Measurements from ENCODE around the gene GTF2A1L. TPM values are rescaled to one million over a fixed set of nuclear protein-coding genes. Genes with fewer than 3 reads are reported as not detected.
"Not testable (repeated sequence)": the region's sequence is repeated elsewhere in the genome, so short reads cannot be mapped to it uniquely, and the experiment has no call there.

GTF2A1L gene
- total RNA-seq, 1 donor from 2014 or later, result 3.7 TPM

DNA sequence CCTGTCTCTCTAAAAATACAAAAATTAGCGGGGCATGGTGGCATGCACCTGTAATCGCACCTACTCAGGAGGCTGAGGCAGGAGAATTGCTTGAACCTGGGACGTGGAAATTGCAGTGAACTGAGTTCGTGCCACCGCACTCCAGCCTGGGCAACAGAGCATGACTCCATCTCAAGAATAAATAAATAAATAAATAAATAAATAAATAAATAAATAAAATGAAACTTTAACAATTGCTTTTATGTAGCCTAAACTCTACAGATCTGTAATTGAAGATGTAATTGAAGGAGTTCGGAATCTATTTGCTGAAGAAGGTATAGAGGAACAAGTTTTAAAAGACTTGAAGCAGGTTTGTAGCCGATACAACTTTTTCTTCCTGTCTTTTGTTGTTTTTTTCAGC lies 2.9 kb downstream of the GTF2A1L start:
- Histone ChIP-seq H3K79me2 (ENCODE audit: low read depth) (no peaks in the 10 kb centered on the region), H3K27me3 (no peaks in the 10 kb centered on the region), H3K9me3 (ENCODE audit: low read depth) (no peaks in the 10 kb centered on the region), H3K4me3 (no peak overlapping the region), H3F3A (ENCODE audit: low read depth) (no peaks in the 10 kb centered on the region), H3K36me3 (no peaks in the 10 kb centered on the region), H3K4me2 (no peak overlapping the region), H3K4me1 (no peaks in the 10 kb centered on the region), H4K20me1 (ENCODE audit: low read depth) (no peaks in the 10 kb centered on the region), H2AFZ (replicated peaks) (no peak overlapping the region), H3K27ac (no peak overlapping the region), H3K9ac (no peak overlapping the region)
- Mint-ChIP-seq H3K27me3 (ENCODE audit: insufficient read depth, low read depth) (no peaks in the 10 kb centered on the region), H3K9me3 (peaks cover 2% of the 10 kb centered on the region), H3K4me3 (no peak overlapping the region), H3K27ac (no peak overlapping the region), H3K4me1 (no peaks in the 10 kb centered on the region), H3K36me3 (no peaks in the 10 kb centered on the region)
- TF ChIP-seq, protein P1, sequence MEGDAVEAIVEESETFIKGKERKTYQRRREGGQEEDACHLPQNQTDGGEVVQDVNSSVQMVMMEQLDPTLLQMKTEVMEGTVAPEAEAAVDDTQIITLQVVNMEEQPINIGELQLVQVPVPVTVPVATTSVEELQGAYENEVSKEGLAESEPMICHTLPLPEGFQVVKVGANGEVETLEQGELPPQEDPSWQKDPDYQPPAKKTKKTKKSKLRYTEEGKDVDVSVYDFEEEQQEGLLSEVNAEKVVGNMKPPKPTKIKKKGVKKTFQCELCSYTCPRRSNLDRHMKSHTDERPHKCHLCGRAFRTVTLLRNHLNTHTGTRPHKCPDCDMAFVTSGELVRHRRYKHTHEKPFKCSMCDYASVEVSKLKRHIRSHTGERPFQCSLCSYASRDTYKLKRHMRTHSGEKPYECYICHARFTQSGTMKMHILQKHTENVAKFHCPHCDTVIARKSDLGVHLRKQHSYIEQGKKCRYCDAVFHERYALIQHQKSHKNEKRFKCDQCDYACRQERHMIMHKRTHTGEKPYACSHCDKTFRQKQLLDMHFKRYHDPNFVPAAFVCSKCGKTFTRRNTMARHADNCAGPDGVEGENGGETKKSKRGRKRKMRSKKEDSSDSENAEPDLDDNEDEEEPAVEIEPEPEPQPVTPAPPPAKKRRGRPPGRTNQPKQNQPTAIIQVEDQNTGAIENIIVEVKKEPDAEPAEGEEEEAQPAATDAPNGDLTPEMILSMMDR (IDR thresholded peaks at IDR 0.05), result no peak
- no peak for TF ChIP-seq EZH2 (IDR thresholded peaks at IDR 0.05)
- no peak for TF ChIP-seq EZH2phosphoT487 (IDR thresholded peaks at IDR 0.05)
- no peak for DNase-seq (ENCODE audit: low spot score)

DNA sequence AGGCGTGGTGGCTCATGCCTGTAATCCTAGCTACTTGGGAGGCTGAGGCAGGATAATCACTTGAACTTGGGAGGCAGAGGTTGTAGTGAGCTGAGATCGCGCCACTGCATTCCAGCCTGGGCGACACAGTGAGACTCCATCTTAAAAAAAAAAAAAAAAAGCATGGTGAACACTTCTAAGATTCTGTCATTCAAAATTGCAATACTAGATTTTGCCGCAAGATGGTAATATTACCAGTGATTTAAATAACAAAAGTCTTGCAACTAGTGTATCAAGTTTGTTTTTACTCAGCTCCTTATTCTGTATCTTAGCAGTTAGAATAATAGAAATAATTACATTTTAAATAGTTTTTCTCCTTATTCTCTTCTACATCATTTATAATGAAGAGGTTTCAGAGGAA lies 5.0 kb downstream of the GTF2A1L start:
- H3K36me3 Mint-ChIP-seq; DNase-seq (ENCODE audit: low spot score); H3K27ac Mint-ChIP-seq; H3K27me3 ChIP-seq; H3K27me3 Mint-ChIP-seq (ENCODE audit: insufficient read depth, low read depth); H3K4me3 Mint-ChIP-seq; H3K4me1 ChIP-seq; H3K79me2 ChIP-seq (ENCODE audit: low read depth); H3K27ac ChIP-seq; H3K4me1 Mint-ChIP-seq; H3K9me3 Mint-ChIP-seq; H3K4me2 ChIP-seq; H3F3A ChIP-seq (ENCODE audit: low read depth); H3K9ac ChIP-seq; H2AFZ ChIP-seq (replicated peaks); H4K20me1 ChIP-seq (ENCODE audit: low read depth); H3K36me3 ChIP-seq; H3K4me3 ChIP-seq; H3K9me3 ChIP-seq (ENCODE audit: low read depth): not testable (repeated sequence)

DNA sequence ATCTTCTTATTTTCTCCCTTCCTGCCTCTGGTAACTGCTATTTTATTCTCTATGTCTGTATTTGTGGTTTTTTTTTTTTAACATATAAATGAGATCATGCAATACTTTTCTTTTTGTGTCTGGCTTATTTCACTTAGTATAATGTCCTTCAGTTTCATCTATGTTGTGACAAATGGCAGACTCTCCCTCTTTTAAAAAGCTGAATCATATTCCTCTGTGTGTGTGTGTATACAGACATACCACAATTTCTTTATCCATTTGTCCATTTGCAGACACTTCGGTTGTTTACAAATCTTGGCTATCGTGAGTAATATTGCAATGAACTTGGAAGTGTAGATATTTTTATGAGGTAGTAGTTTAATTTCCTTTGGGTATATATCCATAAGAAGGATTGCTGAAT lies 7.0 kb downstream of the GTF2A1L start:
- Histone ChIP-seq H4K20me1 (ENCODE audit: low read depth) (no peaks in the 10 kb centered on the region), H3F3A (ENCODE audit: low read depth) (no peaks in the 10 kb centered on the region), H3K27ac (no peak overlapping the region), H3K4me2 (no peak overlapping the region), H3K27me3 (no peaks in the 10 kb centered on the region), H3K9ac (no peak overlapping the region), H3K9me3 (ENCODE audit: low read depth) (no peaks in the 10 kb centered on the region), H3K4me3 (no peak overlapping the region), H2AFZ (replicated peaks) (no peak overlapping the region), H3K4me1 (no peaks in the 10 kb centered on the region), H3K36me3 (no peaks in the 10 kb centered on the region), H3K79me2 (ENCODE audit: low read depth) (no peaks in the 10 kb centered on the region)
- Mint-ChIP-seq H3K9me3 (peaks cover 9% of the 10 kb centered on the region), H3K27me3 (ENCODE audit: insufficient read depth, low read depth) (no peaks in the 10 kb centered on the region), H3K4me3 (no peak overlapping the region), H3K36me3 (no peaks in the 10 kb centered on the region), H3K27ac (no peak overlapping the region), H3K4me1 (no peaks in the 10 kb centered on the region)
- TF ChIP-seq, protein P1 (IDR thresholded peaks at IDR 0.05), result no peak
- TF ChIP-seq EZH2 (IDR thresholded peaks at IDR 0.05), result no peak
- no peak for TF ChIP-seq EZH2phosphoT487 (IDR thresholded peaks at IDR 0.05)
- no peak for DNase-seq (ENCODE audit: low spot score)

DNA sequence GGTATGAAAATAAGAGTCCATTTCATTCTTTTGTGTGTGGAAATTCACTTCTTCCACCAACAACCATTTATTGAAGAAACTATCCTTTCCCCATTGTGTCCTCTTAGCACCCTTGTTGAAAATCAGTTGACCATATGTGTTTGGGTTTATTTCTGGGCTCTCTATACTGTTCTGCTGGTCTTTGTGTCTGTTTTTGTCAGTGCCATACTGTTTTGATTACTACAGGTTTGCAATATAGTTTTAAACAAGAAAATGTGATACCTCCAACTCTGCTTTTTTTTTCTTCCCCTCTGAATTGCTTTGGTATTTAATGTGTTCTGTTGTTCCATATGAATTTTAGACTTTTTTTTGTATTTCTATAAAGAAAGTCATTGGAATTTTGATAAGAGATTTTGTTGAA lies 8.4 kb downstream of the GTF2A1L start:
- no peak overlapping the region for H3K9ac ChIP-seq
- Mint-ChIP-seq H3K4me1 (no peaks in the 10 kb centered on the region), H3K4me3 (no peak overlapping the region), H3K27me3 (ENCODE audit: insufficient read depth, low read depth) (no peaks in the 10 kb centered on the region), H3K36me3 (no peaks in the 10 kb centered on the region), H3K27ac (no peak overlapping the region), H3K9me3 (peaks cover 9% of the 10 kb centered on the region)
- H3K36me3 ChIP-seq, result no peaks in the 10 kb centered on the region
- H3K27me3 ChIP-seq, result no peaks in the 10 kb centered on the region
- H3K79me2 ChIP-seq (ENCODE audit: low read depth), result no peaks in the 10 kb centered on the region
- no peak for DNase-seq (ENCODE audit: low spot score)
- no peak overlapping the region for H3K27ac ChIP-seq
- H2AFZ ChIP-seq (replicated peaks), result no peak overlapping the region
- H3K9me3 ChIP-seq (ENCODE audit: low read depth), result no peaks in the 10 kb centered on the region
- H3K4me3 ChIP-seq, result no peak overlapping the region
- H3K4me1 ChIP-seq, result no peaks in the 10 kb centered on the region
- no peak overlapping the region for H3K4me2 ChIP-seq
- no peaks in the 10 kb centered on the region for H4K20me1 ChIP-seq (ENCODE audit: low read depth)
- TF ChIP-seq EZH2 (IDR thresholded peaks at IDR 0.05) (no peak), EZH2phosphoT487 (IDR thresholded peaks at IDR 0.05) (no peak)
- TF ChIP-seq, protein P1 (IDR thresholded peaks at IDR 0.05), result no peak
- H3F3A ChIP-seq (ENCODE audit: low read depth), result no peaks in the 10 kb centered on the region
